WERI-Rb-1 (cell line): Measurements from ENCODE around the gene ABLIM2.

Source experiments
- DNase-seq: peaks from one replicate; pipeline ENCODE4 v3.0.0-alpha.2; 2020
- H3K27ac ChIP-seq: fragments of 250-450 bp; sonication (Bioruptor Pico); 2 replicates; pipeline ENCODE4 v1.5.1; 2020; ENCODE audit warnings: mild to moderate bottlenecking, moderate library complexity
- H3K27me3 ChIP-seq: fragments of 250-450 bp; sonication (Bioruptor Pico); 2 replicates; pipeline ENCODE4 v1.5.1; 2021; ENCODE audit warnings: mild to moderate bottlenecking, low read depth, moderate library complexity; ENCODE audit not compliant: insufficient read depth, severe bottlenecking
- H3K36me3 ChIP-seq: fragments of 250-450 bp; sonication (Bioruptor Pico); 2 replicates; pipeline ENCODE4 v1.5.1; 2020; ENCODE audit warnings: mild to moderate bottlenecking, moderate library complexity
- H3K4me3 ChIP-seq: 2 replicates; pipeline ENCODE4 v1.5.1; 2011; ENCODE audit warnings: low read depth, mild to moderate bottlenecking, control low read depth, low read length
- H3K9me3 ChIP-seq: fragments of 250-450 bp; sonication (Bioruptor Pico); 2 replicates; pipeline ENCODE4 v1.5.1; 2021; ENCODE audit warnings: mild to moderate bottlenecking, moderate library complexity; ENCODE audit not compliant: severe bottlenecking
- CTCF ChIP-seq: IDR thresholded peaks from 2 replicates; pipeline ENCODE4 v1.5.1; 2011; ENCODE audit warnings: low read depth, mild to moderate bottlenecking, control low read depth, inconsistent platforms, low read length

The ABLIM2 gene

GRCh38 chr4:8079031-8079885, 79.4 kb downstream of the ABLIM2 start:
- no peak overlapping the region for H3K27ac ChIP-seq
- no peak overlapping the region for H3K4me3 ChIP-seq
- H3K9me3 ChIP-seq: no peaks in the 10 kb centered on the region
- no peak for DNase-seq
- no peaks in the 10 kb centered on the region for H3K27me3 ChIP-seq
- no peaks in the 10 kb centered on the region for H3K36me3 ChIP-seq
- TF ChIP-seq CTCF: no peak

- H3K27ac ChIP-seq: no peak overlapping the region
- no peak overlapping the region for H3K4me3 ChIP-seq
- no peak for TF ChIP-seq CTCF
- no peaks in the 10 kb centered on the region for H3K27me3 ChIP-seq
- DNase-seq: no peak
- no peaks in the 10 kb centered on the region for H3K9me3 ChIP-seq
- H3K36me3 ChIP-seq: no peaks in the 10 kb centered on the region
Observed at GRCh38 chr4:8078610-8079015, 80.0 kb downstream of the ABLIM2 start.

- H3K36me3 ChIP-seq: no peaks in the 10 kb centered on the region
- H3K4me3 ChIP-seq: no peak overlapping the region
- no peak for TF ChIP-seq CTCF
- H3K27me3 ChIP-seq: no peaks in the 10 kb centered on the region
- no peak overlapping the region for H3K27ac ChIP-seq
- DNase-seq: no peak
- H3K9me3 ChIP-seq: no peaks in the 10 kb centered on the region
Observed at GRCh38 chr4:8078109-8078494, 80.5 kb downstream of the ABLIM2 start.

- no peak for DNase-seq
- H3K9me3 ChIP-seq: no peaks in the 10 kb centered on the region
- no peak for TF ChIP-seq CTCF
- H3K27ac ChIP-seq: no peak overlapping the region
- H3K27me3 ChIP-seq: no peaks in the 10 kb centered on the region
- no peak overlapping the region for H3K4me3 ChIP-seq
- no peaks in the 10 kb centered on the region for H3K36me3 ChIP-seq
Observed at GRCh38 chr4:8077181-8078108, 81.2 kb downstream of the ABLIM2 start.

GRCh38 chr4:8076023-8076422, 82.6 kb downstream of the ABLIM2 start:
- H3K4me3 ChIP-seq: no peak overlapping the region
- H3K36me3 ChIP-seq: no peaks in the 10 kb centered on the region
- H3K27me3 ChIP-seq: no peaks in the 10 kb centered on the region
- no peak for TF ChIP-seq CTCF
- no peaks in the 10 kb centered on the region for H3K9me3 ChIP-seq
- no peak overlapping the region for H3K27ac ChIP-seq
- no peak for DNase-seq
